ENCODE data around the gene RCHY1.

DNA sequence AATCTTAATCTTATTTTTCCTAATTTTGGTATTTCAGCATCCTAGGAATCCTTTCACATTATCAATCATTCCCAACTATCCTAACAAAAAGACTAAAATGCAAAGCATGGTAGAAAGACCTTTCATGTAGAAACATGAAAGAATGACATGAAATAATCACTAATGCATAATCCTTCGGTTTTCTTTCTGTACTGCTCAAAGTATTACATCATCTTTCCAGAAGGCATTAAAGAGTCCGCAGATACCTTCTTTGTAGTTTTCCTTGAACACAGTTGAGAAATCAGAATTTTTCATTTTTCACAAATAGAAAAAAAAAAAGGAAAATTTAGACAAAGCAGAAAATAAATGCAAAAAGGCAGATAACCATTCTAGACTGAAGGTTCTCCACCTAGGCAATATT lies 11.5 kb downstream of the RCHY1 start:
- no peak for TF ChIP-seq CTCF (IDR thresholded peaks at IDR 0.05)
- TF ChIP-seq POLR2A (IDR thresholded peaks at IDR 0.05): no peak

All from right lobe of liver (tissue), 4 donors.